AG09319 (cell line): ENCODE data around the gene CCDC89.

Source experiments
- DNase-seq: peaks from one replicate; pipeline ENCODE4 v3.0.0-alpha.2; 2010; ENCODE audit warnings: low read depth; ENCODE audit errors: extremely low read depth
- CTCF ChIP-seq: IDR thresholded peaks from 2 replicates; pipeline ENCODE4 v1.5.1; 2011; ENCODE audit warnings: low read depth, mild to moderate bottlenecking, inconsistent platforms, low read length, moderate library complexity

Gene CCDC89

GRCh38 chr11:85718991-85719807 lies 33.2 kb upstream of the CCDC89 start:
- DNase-seq, result peak; percentile 86

GRCh38 chr11:85718126-85718943 lies 32.3 kb upstream of the CCDC89 start:
- no peak for DNase-seq
- no peak for TF ChIP-seq CTCF

More at GRCh38 chr11:85718991-85719807, 33.2 kb upstream of the CCDC89 start:
- no peak for TF ChIP-seq CTCF

GRCh38 chr11:85717429-85717828 lies 31.4 kb upstream of the CCDC89 start:
- no peak for DNase-seq
- no peak for TF ChIP-seq CTCF

- no peak for TF ChIP-seq CTCF
- no peak for DNase-seq
These were observed 27.0 kb upstream of the CCDC89 start for GRCh38 chr11:85712953-85713352.

- no peak for DNase-seq
- TF ChIP-seq CTCF, result no peak
These were observed 24.9 kb upstream of the CCDC89 start for GRCh38 chr11:85710917-85711316.

- DNase-seq, result no peak
- no peak for TF ChIP-seq CTCF
These were observed 24.1 kb upstream of the CCDC89 start for GRCh38 chr11:85709941-85710702.
